Measurements from ENCODE around the gene STK24.
"Not testable (repeated sequence)": the region's sequence is repeated elsewhere in the genome, so short reads cannot be mapped to it uniquely, and the experiment has no call there.

STK24 gene

GRCh38 chr13:98576963-98577835 lies at the start of gene STK24:
STK24 (minus strand) TSS chr13:98577107; CDS start chr13:98576786, 321 bp downstream.
- DNase-seq (ENCODE audit: low read depth in 2 of 2): peak in 1 of 2 donors; percentile 51

- DNase-seq (ENCODE audit: low read depth in 2 of 2): no peak
Observed at GRCh38 chr13:98626298-98626935, 49.5 kb upstream of the STK24 start.

GRCh38 chr13:98624589-98624988 lies 47.7 kb upstream of the STK24 start:
- not testable (repeated sequence) for DNase-seq (ENCODE audit: low read depth in 2 of 2)

GRCh38 chr13:98622931-98623331 lies 46.0 kb upstream of the STK24 start:
- DNase-seq (ENCODE audit: low read depth in 2 of 2): no peak

GRCh38 chr13:98619556-98619955 lies 42.6 kb upstream of the STK24 start:
- no peak for DNase-seq (ENCODE audit: low read depth in 2 of 2)

- not testable (repeated sequence) for DNase-seq (ENCODE audit: low read depth in 2 of 2)
Observed at GRCh38 chr13:98615595-98615994, 38.7 kb upstream of the STK24 start.

GRCh38 chr13:98613591-98613990 lies 36.7 kb upstream of the STK24 start:
- DNase-seq (ENCODE audit: low read depth in 2 of 2): no peak

- no peak for DNase-seq (ENCODE audit: low read depth in 2 of 2)
Observed at GRCh38 chr13:98609756-98610155, 32.8 kb upstream of the STK24 start.

GRCh38 chr13:98606296-98606695 lies 29.4 kb upstream of the STK24 start:
- DNase-seq (ENCODE audit: low read depth in 2 of 2): no peak

- DNase-seq (ENCODE audit: low read depth in 2 of 2): no peak
Observed at GRCh38 chr13:98599502-98600328, 22.8 kb upstream of the STK24 start.

- DNase-seq (ENCODE audit: low read depth in 2 of 2): no peak
Observed at GRCh38 chr13:98598043-98598442, 21.1 kb upstream of the STK24 start.

- no peak for DNase-seq (ENCODE audit: low read depth in 2 of 2)
Observed at GRCh38 chr13:98595134-98595533, 18.2 kb upstream of the STK24 start.

- DNase-seq (ENCODE audit: low read depth in 2 of 2): no peak
Observed at GRCh38 chr13:98592362-98592732, 15.4 kb upstream of the STK24 start.

GRCh38 chr13:98591721-98592361 lies 14.9 kb upstream of the STK24 start:
- DNase-seq (ENCODE audit: low read depth in 2 of 2): no peak

GRCh38 chr13:98590471-98590870 lies 13.6 kb upstream of the STK24 start:
- DNase-seq (ENCODE audit: low read depth in 2 of 2): not testable (repeated sequence)

- not testable (repeated sequence) for DNase-seq (ENCODE audit: low read depth in 2 of 2)
Observed at GRCh38 chr13:98589516-98589915, 12.6 kb upstream of the STK24 start.

GRCh38 chr13:98586400-98587345 lies 9.8 kb upstream of the STK24 start:
- DNase-seq (ENCODE audit: low read depth in 2 of 2): no peak

- no peak for DNase-seq (ENCODE audit: low read depth in 2 of 2)
Observed at GRCh38 chr13:98585946-98586345, 9.0 kb upstream of the STK24 start.

GRCh38 chr13:98585398-98585754 lies 8.5 kb upstream of the STK24 start:
- DNase-seq (ENCODE audit: low read depth in 2 of 2): no peak

GRCh38 chr13:98584668-98585397 lies 7.9 kb upstream of the STK24 start:
- no peak for DNase-seq (ENCODE audit: low read depth in 2 of 2)
